ENCODE data around the gene SP140. TPM values are rescaled to one million over a fixed set of nuclear protein-coding genes. Genes with fewer than 3 reads are reported as not detected.

Gene SP140
- total and polyA plus RNA-seq, 9 of the 15 experiments (the other 6 are each of a cell fraction or from before 2014, with no cell fraction given): 0.04 to 1.1 (median 0.57) TPM; not detected in 1

DNA sequence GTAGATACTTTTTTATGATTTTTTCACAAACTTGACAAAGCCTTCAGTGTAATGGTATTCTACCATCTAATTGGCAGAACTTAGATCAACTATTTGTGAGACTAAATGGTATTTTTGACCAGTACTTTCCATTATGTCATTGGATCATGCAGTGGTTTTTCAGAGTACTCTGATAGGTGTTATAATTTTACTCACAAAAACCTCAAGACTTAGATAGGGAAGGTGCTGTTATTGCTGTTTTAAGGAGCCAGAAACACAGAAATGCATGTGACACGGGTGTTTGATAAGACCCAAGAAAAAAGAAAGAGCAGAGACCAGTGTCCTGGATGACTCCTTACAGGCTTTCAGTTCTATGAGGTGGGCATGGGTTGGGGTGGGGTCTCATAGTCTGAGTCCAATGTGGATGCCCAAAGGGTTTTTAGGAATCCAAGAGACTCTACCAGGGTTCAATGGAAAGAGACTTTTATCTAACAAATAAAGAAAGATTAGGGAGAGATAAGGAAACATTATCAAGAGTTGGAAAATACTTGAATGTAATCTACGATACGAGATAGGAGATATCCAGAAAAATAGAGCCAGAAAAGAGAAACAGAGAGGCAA is 31.3 kb downstream of the SP140 start:
- FAIRE-seq (no peak), DNase-seq (ENCODE audit: extremely low read depth in 1 of 4, low spot score in 3 of 4) (no peak), ATAC-seq (no peak)
- H3K9me3 ChIP-seq (replicated peaks; ENCODE audit: control insufficient read depth, insufficient read depth, low read depth, low read length): no peaks in the 10 kb centered on the region
- H3K9ac ChIP-seq (ENCODE audit: insufficient read depth in 1 of 2, low read depth in 2 of 2, low read length in 2 of 2): no peak overlapping the region
- WGBS (ENCODE audit: insufficient coverage, low coverage, missing lambda C conversion rate): 8% methylated on average over 3 of the region's 3 CpGs
- ChIA-PET CTCF (ENCODE audit: low intra/inter-chr PET ratio) (no interaction called here), POLR2A (no interaction called here)
- no peak overlapping the region for H3K4me3 ChIP-seq
- no peaks in the 10 kb centered on the region for H3K79me2 ChIP-seq (ENCODE audit: control insufficient read depth, insufficient read depth, low read length)
- TF ChIP-seq MTA2 (IDR thresholded peaks at IDR 0.05; ENCODE audit: low read depth): no peak
- TF ChIP-seq KAT7 (CRISPR knock-in tag; IDR thresholded peaks at IDR 0.05; ENCODE audit: borderline replicate concordance): no peak
- TF ChIP-seq, protein P1, sequence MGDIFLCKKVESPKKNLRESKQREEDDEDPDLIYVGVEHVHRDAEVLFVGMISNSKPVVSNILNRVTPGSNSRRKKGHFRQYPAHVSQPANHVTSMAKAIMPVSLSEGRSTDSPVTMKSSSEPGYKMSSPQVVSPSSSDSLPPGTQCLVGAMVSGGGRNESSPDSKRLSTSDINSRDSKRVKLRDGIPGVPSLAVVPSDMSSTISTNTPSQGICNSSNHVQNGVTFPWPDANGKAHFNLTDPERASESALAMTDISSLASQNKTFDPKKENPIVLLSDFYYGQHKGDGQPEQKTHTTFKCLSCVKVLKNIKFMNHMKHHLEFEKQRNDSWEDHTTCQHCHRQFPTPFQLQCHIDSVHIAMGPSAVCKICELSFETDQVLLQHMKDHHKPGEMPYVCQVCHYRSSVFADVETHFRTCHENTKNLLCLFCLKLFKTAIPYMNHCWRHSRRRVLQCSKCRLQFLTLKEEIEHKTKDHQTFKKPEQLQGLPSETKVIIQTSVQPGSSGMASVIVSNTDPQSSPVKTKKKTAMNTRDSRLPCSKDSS (IDR thresholded peaks at IDR 0.05; ENCODE audit: low read depth, partially characterized antibody): no peak
- TF ChIP-seq TAF1 (IDR thresholded peaks at IDR 0.05; ENCODE audit: control insufficient read depth, extremely low read depth, insufficient read depth, low read length, severe bottlenecking): no peak
- no peak for TF ChIP-seq ZNF140 (CRISPR knock-in tag; IDR thresholded peaks at IDR 0.05)
- no peak for TF ChIP-seq ZNF408 (CRISPR knock-in tag; IDR thresholded peaks at IDR 0.05; ENCODE audit: low read depth)
- TF ChIP-seq FOSL1 (tag; conservative IDR thresholded peaks at IDR 0.05): no peak
- TF ChIP-seq, protein P2, sequence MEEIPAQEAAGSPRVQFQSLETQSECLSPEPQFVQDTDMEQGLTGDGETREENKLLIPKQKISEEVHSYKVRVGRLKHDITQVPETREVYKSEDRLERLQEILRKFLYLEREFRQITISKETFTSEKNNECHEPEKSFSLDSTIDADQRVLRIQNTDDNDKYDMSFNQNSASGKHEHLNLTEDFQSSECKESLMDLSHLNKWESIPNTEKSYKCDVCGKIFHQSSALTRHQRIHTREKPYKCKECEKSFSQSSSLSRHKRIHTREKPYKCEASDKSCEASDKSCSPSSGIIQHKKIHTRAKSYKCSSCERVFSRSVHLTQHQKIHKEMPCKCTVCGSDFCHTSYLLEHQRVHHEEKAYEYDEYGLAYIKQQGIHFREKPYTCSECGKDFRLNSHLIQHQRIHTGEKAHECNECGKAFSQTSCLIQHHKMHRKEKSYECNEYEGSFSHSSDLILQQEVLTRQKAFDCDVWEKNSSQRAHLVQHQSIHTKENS (CRISPR knock-in tag; IDR thresholded peaks at IDR 0.05): no peak
- no peak for TF ChIP-seq ZNF384 (IDR thresholded peaks at IDR 0.05; ENCODE audit: low read depth, low read length)
- H3K4me1 ChIP-seq (replicated peaks in 1 of 2; ENCODE audit: control insufficient read depth in 2 of 2, insufficient read depth in 2 of 2, low read length in 2 of 2): no peaks in the 10 kb centered on the region
- peaks cover 0 to 5% of the 10 kb centered on the region in 2 experiments; a peak in 3 of 5 replicates for H3K27me3 ChIP-seq (ENCODE audit: control insufficient read depth in 2 of 2, insufficient read depth in 2 of 2, low read length in 2 of 2)
- in situ Hi-C loops (cut with MboI) (no loop called here), intact Hi-C loops (cut with micrococcal nuclease) (no loop called here)
- no peaks in the 10 kb centered on the region for H3K9me1 ChIP-seq (ENCODE audit: control insufficient read depth, insufficient read depth, low read length)
- H3K36me3 ChIP-seq (ENCODE audit: control insufficient read depth, insufficient read depth, low read length): no peaks in the 10 kb centered on the region
- BruUV-seq (replicated peaks): no TSS peak
- no peak overlapping the region for H3K4me2 ChIP-seq (ENCODE audit: insufficient read depth, low read length)
- H4K20me1 ChIP-seq (replicated peaks; ENCODE audit: control insufficient read depth, insufficient read depth, low read length): no peaks in the 10 kb centered on the region
- H3K27ac ChIP-seq (ENCODE audit: extremely low read depth, low read depth, low read length): no peak overlapping the region
- no peak overlapping the region for H2AFZ ChIP-seq (ENCODE audit: low read depth, low read length)
